ENCODE measurements around the gene EGFL7.

EGFL7 gene

GRCh38 chr9:136687721-136688223, 25.1 kb downstream of the EGFL7 start:
- no peak for DNase-seq

GRCh38 chr9:136688274-136689107, 25.8 kb downstream of the EGFL7 start:
- DNase-seq: no peak

GRCh38 chr9:136689108-136689460, 26.4 kb downstream of the EGFL7 start:
- DNase-seq: no peak

GRCh38 chr9:136690104-136690805, 27.5 kb downstream of the EGFL7 start:
- DNase-seq: no peak

GRCh38 chr9:136690806-136691261, 28.1 kb downstream of the EGFL7 start:
- DNase-seq: no peak

- DNase-seq: no peak
Observed at GRCh38 chr9:136691316-136692184, 28.8 kb downstream of the EGFL7 start.

GRCh38 chr9:136692185-136693134, 29.7 kb downstream of the EGFL7 start:
- DNase-seq: no peak

- no peak for DNase-seq
Observed at GRCh38 chr9:136693135-136693489, 30.4 kb downstream of the EGFL7 start.

GRCh38 chr9:136693490-136694162, 30.9 kb downstream of the EGFL7 start:
- no peak for DNase-seq

- DNase-seq: no peak
Observed at GRCh38 chr9:136694163-136694871, 31.6 kb downstream of the EGFL7 start.

- no peak for DNase-seq
Observed at GRCh38 chr9:136694872-136695247, 32.1 kb downstream of the EGFL7 start.

GRCh38 chr9:136695435-136695895, 32.7 kb downstream of the EGFL7 start:
- DNase-seq: no peak

- DNase-seq: no peak
Observed at GRCh38 chr9:136695955-136696354, 33.2 kb downstream of the EGFL7 start.

- no peak for DNase-seq
Observed at GRCh38 chr9:136696502-136696901, 33.8 kb downstream of the EGFL7 start.

GRCh38 chr9:136697146-136697820, 34.6 kb downstream of the EGFL7 start:
- no peak for DNase-seq

GRCh38 chr9:136697821-136698526, 35.3 kb downstream of the EGFL7 start:
- DNase-seq: no peak

- DNase-seq: no peak
Observed at GRCh38 chr9:136698635-136699246, 36.0 kb downstream of the EGFL7 start.

GRCh38 chr9:136700304-136700703, 37.6 kb downstream of the EGFL7 start:
- DNase-seq: no peak
